Activated CD8-positive, alpha-beta memory T cell treated with anti-CD3 and anti-CD28 coated beads, Interleukin-2, amount 10 ng/mL, durations not matched to agents 7 days and 5 days (primary cell): ENCODE measurements around the gene RHBDF2. TPM values are rescaled to one million over a fixed set of nuclear protein-coding genes. Genes with fewer than 3 reads are reported as not detected.

Source experiments
- ATAC-seq: fragments of 150-1000 bp; cut with Tn5 transposase; one replicate; pipeline ENCODE4 v1.10.0; 2021; ENCODE audit warnings: moderate library complexity
- CTCF ChIA-PET: fragments of 350-600 bp; sonication (Branson Sonifier 250); formaldehyde crosslinking; loops from one replicate; lab custom pipeline; 2021; ENCODE audit warnings: antibody characterized with exemption; lab: Charles Lee
- DNase-seq: peaks from one replicate; pipeline ENCODE4 v3.0.0-alpha.2; 2020
- H3K27ac Mint-ChIP-seq: one replicate; pipeline ENCODE4 v1.8.0; 2021; ENCODE audit warnings: mild to moderate bottlenecking, mixed read lengths
- H3K27me3 Mint-ChIP-seq: one replicate; pipeline ENCODE4 v1.8.0; 2021; ENCODE audit warnings: mixed read lengths
- H3K36me3 Mint-ChIP-seq: one replicate; pipeline ENCODE4 v1.8.0; 2021; ENCODE audit warnings: mild to moderate bottlenecking, mixed read lengths
- H3K4me1 Mint-ChIP-seq: one replicate; pipeline ENCODE4 v1.8.0; 2021; ENCODE audit warnings: mixed read lengths
- H3K4me3 Mint-ChIP-seq: one replicate; pipeline ENCODE4 v1.8.0; 2021; ENCODE audit warnings: mild to moderate bottlenecking, moderate library complexity, mixed read lengths
- H3K9me3 Mint-ChIP-seq: one replicate; pipeline ENCODE4 v1.8.0; 2022; ENCODE audit warnings: low read depth, mixed read lengths
- total RNA-seq, 2 experiments: library from RNA; stranded (reverse); gene quantifications; one replicate each; pipeline ENCODE4 v1.2.3, GENCODE V29; 2021

RHBDF2 gene
- total RNA-seq, 2 experiments from 2014 or later: 29.6 to 42.1 TPM

GRCh38 chr17:76491271-76492122 is 9.7 kb downstream of the RHBDF2 start:
- Mint-ChIP-seq H3K4me1 (peaks cover 49% of the 10 kb centered on the region), H3K4me3 (no peak overlapping the region), H3K36me3 (peaks cover 1% of the 10 kb centered on the region), H3K27me3 (no peaks in the 10 kb centered on the region), H3K9me3 (no peaks in the 10 kb centered on the region), H3K27ac (peak overlapping the region; percentile 98)
- CTCF ChIA-PET: interaction anchor here (0.6 to 6.8 kb wide), 10 partner anchors 8 to 146 kb away, joined by 3 to 49 read pairs (median 4); partner anchors contain the start of gene AANAT
- no peak for ATAC-seq
- no peak for DNase-seq

GRCh38 chr17:76490112-76490710 is 11.0 kb downstream of the RHBDF2 start:
- CTCF ChIA-PET: interaction anchor here (0.6 to 6.8 kb wide), 7 partner anchors 8 to 104 kb away, joined by 3 to 49 read pairs (median 4); partner anchors contain the start of gene AANAT
- Mint-ChIP-seq H3K27me3 (no peaks in the 10 kb centered on the region), H3K9me3 (no peaks in the 10 kb centered on the region), H3K36me3 (peaks cover 1% of the 10 kb centered on the region), H3K4me1 (peaks cover 52% of the 10 kb centered on the region), H3K4me3 (no peak overlapping the region), H3K27ac (peak overlapping the region; percentile 16)
- ATAC-seq (no peak), DNase-seq (no peak)

GRCh38 chr17:76487451-76488192 is 13.6 kb downstream of the RHBDF2 start:
- no peak for DNase-seq
- no peak for ATAC-seq
- CTCF ChIA-PET: interaction anchor here (0.7 kb wide), 1 partner anchor 137 kb away, joined by 3 read pairs; no protein-coding TSS in a partner anchor
- H3K27me3 Mint-ChIP-seq: no peaks in the 10 kb centered on the region
- H3K36me3 Mint-ChIP-seq: peaks cover 1% of the 10 kb centered on the region
- H3K4me1 Mint-ChIP-seq: peaks cover 29% of the 10 kb centered on the region
- H3K9me3 Mint-ChIP-seq: no peaks in the 10 kb centered on the region
- H3K4me3 Mint-ChIP-seq: no peak overlapping the region
- H3K27ac Mint-ChIP-seq: no peak overlapping the region

- no peaks in the 10 kb centered on the region for H3K9me3 Mint-ChIP-seq
- peaks cover 29% of the 10 kb centered on the region for H3K4me1 Mint-ChIP-seq
- no peaks in the 10 kb centered on the region for H3K27me3 Mint-ChIP-seq
- CTCF ChIA-PET: interaction anchor here (1.4 to 1.5 kb wide), 2 partner anchors 18 kb away, joined by 4 read pairs; no protein-coding TSS in a partner anchor
- DNase-seq (no peak), ATAC-seq (no peak)
- no peak overlapping the region for H3K4me3 Mint-ChIP-seq
- peaks cover 4% of the 10 kb centered on the region for H3K36me3 Mint-ChIP-seq
- no peak overlapping the region for H3K27ac Mint-ChIP-seq
Observed at GRCh38 chr17:76485569-76485968, 15.7 kb downstream of the RHBDF2 start.

- CTCF ChIA-PET: no interaction called here
- DNase-seq (no peak), ATAC-seq (no peak)
- Mint-ChIP-seq H3K36me3 (peaks cover 3% of the 10 kb centered on the region), H3K4me3 (no peak overlapping the region), H3K9me3 (no peaks in the 10 kb centered on the region), H3K4me1 (peaks cover 25% of the 10 kb centered on the region), H3K27me3 (no peaks in the 10 kb centered on the region), H3K27ac (no peak overlapping the region)
Observed at GRCh38 chr17:76484228-76484725, 16.9 kb downstream of the RHBDF2 start.

GRCh38 chr17:76481071-76481655 is 20.1 kb downstream of the RHBDF2 start:
- peaks cover 22% of the 10 kb centered on the region for H3K4me1 Mint-ChIP-seq
- CTCF ChIA-PET: interaction anchor here (1.2 to 1.9 kb wide), 4 partner anchors 11 to 83 kb away, joined by 3 to 5 read pairs (median 4); no protein-coding TSS in a partner anchor
- DNase-seq: peak; percentile 39
- H3K4me3 Mint-ChIP-seq: no peak overlapping the region
- no peaks in the 10 kb centered on the region for H3K9me3 Mint-ChIP-seq
- ATAC-seq: no peak
- H3K36me3 Mint-ChIP-seq: peaks cover 3% of the 10 kb centered on the region
- H3K27me3 Mint-ChIP-seq: no peaks in the 10 kb centered on the region
- H3K27ac Mint-ChIP-seq: peak overlapping the region; percentile 63

GRCh38 chr17:76480632-76481031 is 20.6 kb downstream of the RHBDF2 start:
- ATAC-seq (no peak), DNase-seq (peak; percentile 37)
- Mint-ChIP-seq H3K4me1 (peaks cover 19% of the 10 kb centered on the region), H3K27ac (peak overlapping the region; percentile 63), H3K36me3 (peaks cover 3% of the 10 kb centered on the region), H3K27me3 (no peaks in the 10 kb centered on the region), H3K4me3 (no peak overlapping the region), H3K9me3 (no peaks in the 10 kb centered on the region)
- CTCF ChIA-PET: interaction anchor here (1.0 to 1.9 kb wide), 5 partner anchors 12 to 83 kb away, joined by 3 to 5 read pairs (median 4); partner anchors contain the start of gene UBE2O

- DNase-seq: no peak
- CTCF ChIA-PET: interaction anchor here (1.0 to 1.9 kb wide), 5 partner anchors 13 to 81 kb away, joined by 3 to 6 read pairs (median 4); partner anchors contain the start of gene UBE2O
Observed at GRCh38 chr17:76479515-76480060, 21.6 kb downstream of the RHBDF2 start.

GRCh38 chr17:76478730-76479514 is 22.3 kb downstream of the RHBDF2 start:
- DNase-seq: no peak
- H3K36me3 Mint-ChIP-seq: peaks cover 3% of the 10 kb centered on the region

More at GRCh38 chr17:76479515-76480060, 21.6 kb downstream of the RHBDF2 start:
- peaks cover 3% of the 10 kb centered on the region for H3K36me3 Mint-ChIP-seq
- H3K9me3 Mint-ChIP-seq: no peaks in the 10 kb centered on the region
- H3K4me3 Mint-ChIP-seq: no peak overlapping the region
- H3K4me1 Mint-ChIP-seq: peaks cover 16% of the 10 kb centered on the region
- no peak for ATAC-seq
- H3K27ac Mint-ChIP-seq: no peak overlapping the region
- no peaks in the 10 kb centered on the region for H3K27me3 Mint-ChIP-seq

GRCh38 chr17:76478097-76478496 is 23.1 kb downstream of the RHBDF2 start:
- no peaks in the 10 kb centered on the region for H3K9me3 Mint-ChIP-seq
- DNase-seq (no peak), ATAC-seq (no peak)
- H3K27ac Mint-ChIP-seq: no peak overlapping the region
- H3K36me3 Mint-ChIP-seq: peaks cover 3% of the 10 kb centered on the region
- H3K4me3 Mint-ChIP-seq: no peak overlapping the region
- CTCF ChIA-PET: interaction anchor here (0.9 to 1.9 kb wide), 3 partner anchors 20 to 146 kb away, joined by 4 to 6 read pairs (median 4); no protein-coding TSS in a partner anchor
- no peaks in the 10 kb centered on the region for H3K27me3 Mint-ChIP-seq
- H3K4me1 Mint-ChIP-seq: peaks cover 16% of the 10 kb centered on the region

More at GRCh38 chr17:76478730-76479514, 22.3 kb downstream of the RHBDF2 start:
- CTCF ChIA-PET: interaction anchor here (1.3 to 1.9 kb wide), 2 partner anchors 21 to 80 kb away, joined by 4 to 6 read pairs; no protein-coding TSS in a partner anchor
- H3K27me3 Mint-ChIP-seq: no peaks in the 10 kb centered on the region
- ATAC-seq: peak; percentile 18
- peaks cover 16% of the 10 kb centered on the region for H3K4me1 Mint-ChIP-seq
- no peaks in the 10 kb centered on the region for H3K9me3 Mint-ChIP-seq
- H3K27ac Mint-ChIP-seq: no peak overlapping the region
- no peak overlapping the region for H3K4me3 Mint-ChIP-seq

- ATAC-seq (no peak), DNase-seq (no peak)
- H3K9me3 Mint-ChIP-seq: no peaks in the 10 kb centered on the region
- H3K27me3 Mint-ChIP-seq: no peaks in the 10 kb centered on the region
- H3K36me3 Mint-ChIP-seq: peaks cover 3% of the 10 kb centered on the region
- H3K4me3 Mint-ChIP-seq: no peak overlapping the region
- H3K4me1 Mint-ChIP-seq: peaks cover 16% of the 10 kb centered on the region
- no peak overlapping the region for H3K27ac Mint-ChIP-seq
- CTCF ChIA-PET: interaction anchor here (0.9 to 3.5 kb wide), 5 partner anchors 15 to 147 kb away, joined by 3 to 14 read pairs (median 4); no protein-coding TSS in a partner anchor
Observed at GRCh38 chr17:76477576-76477975, 23.6 kb downstream of the RHBDF2 start.
